GM12873 (cell line): ENCODE results near the gene MGAT4B.

Experiments used
- TF ChIP-seq, protein P1 (sequence below): IDR thresholded peaks from 2 replicates; pipeline ENCODE4 v1.5.1; 2012; ENCODE audit warnings: low read depth, mild to moderate bottlenecking, moderate library complexity, low read length, control low read depth; ENCODE audit not compliant: insufficient read depth; ENCODE audit errors: missing control alignments

The MGAT4B gene

GRCh38 chr5:179769271-179769670 lies 37.4 kb downstream of the MGAT4B start:
- TF ChIP-seq, protein P1, sequence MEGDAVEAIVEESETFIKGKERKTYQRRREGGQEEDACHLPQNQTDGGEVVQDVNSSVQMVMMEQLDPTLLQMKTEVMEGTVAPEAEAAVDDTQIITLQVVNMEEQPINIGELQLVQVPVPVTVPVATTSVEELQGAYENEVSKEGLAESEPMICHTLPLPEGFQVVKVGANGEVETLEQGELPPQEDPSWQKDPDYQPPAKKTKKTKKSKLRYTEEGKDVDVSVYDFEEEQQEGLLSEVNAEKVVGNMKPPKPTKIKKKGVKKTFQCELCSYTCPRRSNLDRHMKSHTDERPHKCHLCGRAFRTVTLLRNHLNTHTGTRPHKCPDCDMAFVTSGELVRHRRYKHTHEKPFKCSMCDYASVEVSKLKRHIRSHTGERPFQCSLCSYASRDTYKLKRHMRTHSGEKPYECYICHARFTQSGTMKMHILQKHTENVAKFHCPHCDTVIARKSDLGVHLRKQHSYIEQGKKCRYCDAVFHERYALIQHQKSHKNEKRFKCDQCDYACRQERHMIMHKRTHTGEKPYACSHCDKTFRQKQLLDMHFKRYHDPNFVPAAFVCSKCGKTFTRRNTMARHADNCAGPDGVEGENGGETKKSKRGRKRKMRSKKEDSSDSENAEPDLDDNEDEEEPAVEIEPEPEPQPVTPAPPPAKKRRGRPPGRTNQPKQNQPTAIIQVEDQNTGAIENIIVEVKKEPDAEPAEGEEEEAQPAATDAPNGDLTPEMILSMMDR = no peak

DNA sequence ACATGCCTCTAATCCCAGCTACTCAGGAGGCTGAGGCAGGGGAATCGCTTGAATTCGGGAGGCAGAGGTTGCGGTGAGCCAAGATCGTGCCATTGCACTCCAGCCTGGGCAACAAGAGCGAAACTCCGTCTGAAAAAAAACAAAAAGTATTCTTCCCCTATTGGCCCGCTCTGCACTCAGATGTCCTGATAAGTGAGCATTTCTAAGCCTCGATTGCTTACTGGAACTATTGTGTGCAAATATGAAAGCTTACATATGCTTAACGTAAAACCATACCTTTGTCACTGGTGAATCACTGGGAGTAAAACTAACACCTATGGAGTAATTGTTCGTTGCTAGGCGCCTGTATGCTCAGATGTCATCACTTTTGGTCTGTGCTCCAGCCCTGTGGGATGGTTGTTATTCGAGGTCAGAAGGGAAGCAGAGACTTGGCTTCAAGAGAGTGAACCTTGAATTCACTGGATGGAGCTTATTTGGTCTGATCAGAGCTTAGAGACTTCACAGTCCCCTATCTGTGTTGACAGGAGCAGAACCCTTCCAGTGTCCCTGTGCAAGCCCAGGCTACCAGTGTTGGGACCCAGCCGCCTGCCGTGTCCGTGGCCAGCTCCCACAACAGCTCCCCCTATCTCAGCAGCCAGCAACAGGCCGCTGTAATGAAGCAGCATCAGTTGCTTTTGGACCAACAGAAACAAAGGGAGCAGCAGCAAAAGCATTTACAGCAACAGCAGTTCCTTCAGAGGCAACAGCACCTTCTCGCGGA lies 38.2 kb downstream of the MGAT4B start:
- TF ChIP-seq, protein P1 = no peak

DNA sequence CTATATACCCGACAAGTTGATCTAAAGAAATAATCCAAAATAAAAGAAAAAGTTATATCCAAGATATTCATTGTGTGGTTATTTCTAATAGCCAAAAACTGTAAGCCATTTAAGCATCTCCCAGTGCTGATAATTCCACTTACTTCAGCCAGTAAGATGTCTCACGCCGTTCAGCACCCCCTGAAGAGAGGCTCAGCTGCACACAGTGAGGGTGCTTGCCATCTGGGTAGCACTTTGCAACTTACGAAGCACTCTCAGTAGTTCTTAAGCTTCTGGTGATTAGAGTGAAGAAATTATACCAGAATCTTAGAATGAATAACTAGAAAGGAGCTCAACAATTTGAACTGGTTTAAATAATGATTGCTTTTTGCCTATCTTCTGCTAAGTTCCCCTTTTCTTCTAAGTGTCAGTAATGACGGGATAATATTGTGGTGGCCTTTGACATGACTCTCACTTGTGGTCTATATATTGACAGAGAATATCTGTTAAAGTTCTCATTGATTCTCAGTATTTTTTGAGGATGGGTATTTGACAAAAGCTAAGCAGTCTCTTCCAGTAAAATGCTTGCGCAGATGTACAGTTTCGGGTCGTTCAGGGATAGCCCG lies 39.1 kb downstream of the MGAT4B start:
- TF ChIP-seq, protein P1 = no peak

GRCh38 chr5:179766726-179767455 lies 39.8 kb downstream of the MGAT4B start:
- TF ChIP-seq, protein P1 = no peak

GRCh38 chr5:179766021-179766725 lies 40.5 kb downstream of the MGAT4B start:
- TF ChIP-seq, protein P1 = no peak

DNA sequence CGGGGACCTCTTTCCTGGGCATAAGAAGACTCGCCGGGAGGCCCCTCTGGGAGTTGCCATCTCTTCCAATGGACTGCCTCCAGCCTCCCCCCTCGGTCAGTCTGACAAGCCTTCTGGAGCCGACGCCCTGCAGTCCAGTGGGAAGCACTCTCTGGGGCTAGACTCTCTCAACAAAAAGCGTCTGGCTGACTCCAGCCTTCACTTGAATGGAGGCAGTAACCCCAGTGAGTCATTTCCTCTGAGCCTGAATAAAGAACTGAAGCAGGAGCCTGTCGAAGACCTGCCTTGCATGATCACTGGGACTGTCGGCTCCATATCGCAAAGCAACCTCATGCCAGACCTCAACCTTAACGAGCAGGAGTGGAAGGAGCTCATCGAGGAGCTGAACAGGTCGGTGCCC lies 41.3 kb downstream of the MGAT4B start:
- TF ChIP-seq, protein P1 = no peak
